ENCODE measurements around the gene NCBP2. TPM values are rescaled to one million over a fixed set of nuclear protein-coding genes. Genes with fewer than 3 reads are reported as not detected.
A peak's percentile ranks its signal among the peaks of the same experiment; 100 is the strongest.

The NCBP2 gene
- total RNA-seq, 1 donor from 2014 or later = 85.1 TPM

- H3K27ac Mint-ChIP-seq = no peak overlapping the region
- no peaks in the 10 kb centered on the region for H3K9me3 Mint-ChIP-seq
- no peak for DNase-seq
- H3K36me3 Mint-ChIP-seq (ENCODE audit: low read depth) = no peaks in the 10 kb centered on the region
- no peak for ATAC-seq (ENCODE audit: low read depth)
- H3K4me1 Mint-ChIP-seq = peaks cover 21% of the 10 kb centered on the region
- peak overlapping the region; percentile 3 for H3K4me3 Mint-ChIP-seq
- POLR2A ChIA-PET = interaction anchor here (0.6 kb wide), 1 partner anchor 97 kb away, joined by 3 read pairs; no protein-coding TSS in a partner anchor
- intact Hi-C loops (cut with micrococcal nuclease) = loop anchor here (10.0 kb wide), 1 partner anchor 544 kb away; no protein-coding TSS in a partner anchor
- no peak for TF ChIP-seq CTCF (IDR thresholded peaks at IDR 0.05)
- no peaks in the 10 kb centered on the region for H3K27me3 Mint-ChIP-seq
- CTCF ChIA-PET = interaction anchor here (1.3 to 5.4 kb wide), 2 partner anchors 135 to 154 kb away, joined by 3 to 65 read pairs; no protein-coding TSS in a partner anchor
These were observed 28.9 kb upstream of the NCBP2 start for GRCh38 chr3:196971094-196971698.

GRCh38 chr3:196970547-196971093 lies 28.3 kb upstream of the NCBP2 start:
- Mint-ChIP-seq H3K4me3 (peak overlapping the region; percentile 83), H3K9me3 (no peaks in the 10 kb centered on the region), H3K27me3 (no peaks in the 10 kb centered on the region), H3K36me3 (ENCODE audit: low read depth) (no peaks in the 10 kb centered on the region), H3K27ac (peak overlapping the region; percentile 70), H3K4me1 (peaks cover 21% of the 10 kb centered on the region)
- ATAC-seq (ENCODE audit: low read depth) (no peak), DNase-seq (no peak)
- CTCF ChIA-PET = interaction anchor here (1.1 to 5.4 kb wide), 3 partner anchors 51 to 153 kb away, joined by 3 to 65 read pairs (median 3); no protein-coding TSS in a partner anchor
- TF ChIP-seq CTCF (IDR thresholded peaks at IDR 0.05) = no peak
- intact Hi-C loops (cut with micrococcal nuclease) = loop anchor here (1.0 to 10.0 kb wide), 3 partner anchors 132 to 544 kb away; no protein-coding TSS in a partner anchor
- POLR2A ChIA-PET = interaction anchor here (0.6 kb wide), 1 partner anchor 682 kb away, joined by 5 read pairs; no protein-coding TSS in a partner anchor

- H3K4me1 Mint-ChIP-seq = peaks cover 27% of the 10 kb centered on the region
These were observed 27.6 kb upstream of the NCBP2 start for GRCh38 chr3:196969660-196970546.

GRCh38 chr3:196969134-196969659 lies 26.9 kb upstream of the NCBP2 start:
- H3K4me1 Mint-ChIP-seq = peaks cover 29% of the 10 kb centered on the region
- H3K4me3 Mint-ChIP-seq = peak overlapping the region; percentile 83
- CTCF ChIA-PET = interaction anchor here (0.7 to 5.4 kb wide), 11 partner anchors 9 to 896 kb away, joined by 3 to 65 read pairs (median 3); partner anchors contain the start of genes NCBP2 and SENP5
- POLR2A ChIA-PET = interaction anchor here (0.5 to 3.2 kb wide), 4 partner anchors 27 to 641 kb away, joined by 4 to 14 read pairs (median 4); partner anchors contain the start of gene NCBP2
- TF ChIP-seq CTCF (IDR thresholded peaks at IDR 0.05) = no peak
- DNase-seq = no peak
- intact Hi-C loops (cut with micrococcal nuclease) = loop anchor here (1.0 to 10.0 kb wide), 5 partner anchors 54 to 717 kb away; partner anchors contain the start of genes CEP19, PIGX and SENP5
- no peaks in the 10 kb centered on the region for H3K27me3 Mint-ChIP-seq
- ATAC-seq (ENCODE audit: low read depth) = peak; percentile 53
- no peaks in the 10 kb centered on the region for H3K36me3 Mint-ChIP-seq (ENCODE audit: low read depth)
- no peaks in the 10 kb centered on the region for H3K9me3 Mint-ChIP-seq
- no peak overlapping the region for H3K27ac Mint-ChIP-seq

More at GRCh38 chr3:196969660-196970546, 27.6 kb upstream of the NCBP2 start:
- intact Hi-C loops (cut with micrococcal nuclease) = loop anchor here (1.0 to 10.0 kb wide), 8 partner anchors 53 to 718 kb away; partner anchors contain the start of genes CEP19, PIGX and SENP5
- ATAC-seq (ENCODE audit: low read depth) (peak; percentile 73), DNase-seq (peak; percentile 81)
- no peaks in the 10 kb centered on the region for H3K36me3 Mint-ChIP-seq (ENCODE audit: low read depth)
- no peaks in the 10 kb centered on the region for H3K27me3 Mint-ChIP-seq
- POLR2A ChIA-PET = interaction anchor here (0.5 to 3.2 kb wide), 7 partner anchors 28 to 681 kb away, joined by 3 to 14 read pairs (median 4); partner anchors contain the start of genes NCBP2 and SENP5
- peak overlapping the region; percentile 83 for H3K4me3 Mint-ChIP-seq
- CTCF ChIA-PET = interaction anchor here (0.7 to 5.4 kb wide), 12 partner anchors 8 to 897 kb away, joined by 3 to 65 read pairs (median 3); partner anchors contain the start of genes NCBP2 and SENP5
- no peaks in the 10 kb centered on the region for H3K9me3 Mint-ChIP-seq
- TF ChIP-seq CTCF (IDR thresholded peaks at IDR 0.05) = peak; percentile 38
- H3K27ac Mint-ChIP-seq = peak overlapping the region; percentile 70
